GM18499 (cell line): ENCODE results near the gene TRAF7.
"Not testable (repeated sequence)": the region's sequence is repeated elsewhere in the genome, so short reads cannot be mapped to it uniquely, and the experiment has no call there.

Experiments
- ATAC-seq: cut with Tn5 transposase; IDR thresholded peaks from one replicate; pipeline ENCODE4 v1.9.1; 2021; ENCODE audit warnings: moderate number of reproducible peaks; ENCODE audit not compliant: insufficient read depth, unreplicated experiment

Gene TRAF7

DNA sequence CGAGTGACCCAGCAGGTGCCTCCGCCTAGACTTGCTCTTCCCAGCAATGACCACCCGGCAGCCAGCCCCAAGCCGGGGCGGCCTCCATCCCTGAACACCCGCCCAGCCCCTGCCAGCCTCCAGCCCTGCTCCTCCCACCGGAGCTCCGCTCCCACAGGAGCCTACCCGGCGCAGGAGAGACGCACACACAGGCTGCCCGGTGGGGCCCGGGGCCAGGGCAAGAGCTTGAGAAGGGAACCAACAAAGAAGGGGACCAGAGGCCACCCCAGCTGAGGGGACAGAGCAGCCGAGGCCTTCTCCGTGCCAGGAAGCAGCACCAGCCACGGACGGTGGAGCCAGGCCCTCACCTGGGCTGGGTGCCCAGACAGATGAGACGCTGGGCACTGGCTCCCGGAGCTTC is 33.7 kb upstream of the TRAF7 start:
- no peak for ATAC-seq

DNA sequence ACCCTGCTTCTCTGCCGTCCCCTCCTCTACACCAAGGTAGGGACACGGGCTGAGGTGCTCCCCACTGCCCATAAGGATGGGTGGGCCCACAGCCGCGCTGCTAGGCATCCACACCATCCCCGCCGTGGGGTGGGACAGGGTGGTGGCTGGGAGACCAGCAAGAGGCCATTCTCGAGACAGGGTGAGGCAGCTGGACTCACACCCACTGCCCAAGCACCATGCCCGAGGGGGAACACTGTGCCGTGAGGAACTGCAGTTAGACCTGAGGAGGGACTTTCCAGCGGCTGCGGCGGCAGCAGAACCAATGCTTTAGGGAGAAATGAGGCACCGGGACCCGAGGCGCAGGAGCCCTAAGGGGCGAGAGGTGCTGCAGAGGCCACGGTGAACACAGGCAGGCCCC is 33.2 kb upstream of the TRAF7 start:
- ATAC-seq, result no peak

DNA sequence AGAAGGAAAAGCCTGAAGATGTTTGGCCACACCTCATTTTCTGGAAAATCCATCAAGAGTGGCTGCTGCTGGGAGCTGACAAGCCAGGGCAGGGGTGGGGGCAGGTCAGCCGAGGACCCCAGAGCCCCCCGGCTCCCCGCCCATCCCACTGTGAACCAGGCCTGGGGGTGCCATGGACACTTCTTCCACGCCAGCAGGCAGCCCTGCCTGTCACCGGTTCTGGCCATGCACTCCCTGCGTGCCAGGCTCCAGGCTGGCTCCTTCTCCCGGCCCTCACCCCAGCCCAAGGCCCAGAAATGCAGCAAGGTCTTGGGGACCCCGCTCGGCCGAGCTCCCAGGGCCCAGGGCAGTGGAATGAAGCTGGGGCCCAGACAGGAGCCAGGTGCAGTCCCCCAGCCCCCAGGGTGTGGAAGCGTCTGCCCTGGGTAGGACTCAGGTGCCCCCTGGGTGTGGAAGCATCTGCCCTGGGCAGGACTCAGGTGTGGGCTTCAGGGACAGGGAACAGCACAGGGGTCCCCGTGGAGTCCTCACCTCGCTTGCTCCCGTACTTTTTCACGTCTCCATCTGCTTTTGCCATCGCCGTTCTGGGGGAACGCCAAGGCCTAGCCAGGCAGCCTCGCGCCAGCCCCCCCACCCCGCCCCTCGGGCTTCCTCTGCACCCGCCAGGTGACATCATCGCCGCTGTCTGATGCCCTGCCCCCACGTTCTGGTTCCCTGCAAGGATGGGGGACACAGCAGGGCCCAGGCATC is 32.5 kb upstream of the TRAF7 start:
- not testable (repeated sequence) for ATAC-seq

DNA sequence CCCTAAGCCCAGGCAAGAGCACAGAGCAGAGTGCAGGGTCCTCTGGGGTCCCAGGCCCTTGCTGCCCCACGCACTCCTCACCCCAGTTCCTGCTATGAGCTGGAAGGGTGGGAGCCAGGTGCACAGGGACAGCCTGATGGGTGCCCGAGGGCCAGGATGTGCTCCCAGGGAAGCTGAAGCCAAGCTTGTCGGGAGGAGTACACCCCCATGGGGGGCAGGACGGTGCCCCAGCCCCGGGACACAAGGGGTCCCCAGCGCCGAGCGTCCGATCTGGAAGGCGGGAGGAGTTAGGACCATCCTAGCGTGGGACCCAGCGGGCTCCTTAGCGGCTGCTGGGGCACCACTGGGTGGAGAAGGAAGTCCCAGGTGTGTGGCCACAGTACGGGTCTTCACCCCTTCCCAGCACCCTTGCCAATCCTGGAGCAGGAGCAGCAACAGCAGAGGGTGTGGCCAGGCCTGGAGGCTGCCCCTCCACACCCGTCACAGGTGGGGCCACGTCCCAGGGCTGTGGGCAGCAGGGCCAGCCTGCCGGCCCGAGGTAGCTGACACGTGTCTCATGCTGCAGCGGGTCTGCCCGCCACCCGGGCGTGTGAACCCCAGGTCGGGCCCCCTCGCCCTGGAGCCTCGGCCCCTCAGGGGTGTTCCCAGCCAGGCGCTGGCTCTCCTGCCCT is 31.7 kb upstream of the TRAF7 start:
- not testable (repeated sequence) for ATAC-seq

DNA sequence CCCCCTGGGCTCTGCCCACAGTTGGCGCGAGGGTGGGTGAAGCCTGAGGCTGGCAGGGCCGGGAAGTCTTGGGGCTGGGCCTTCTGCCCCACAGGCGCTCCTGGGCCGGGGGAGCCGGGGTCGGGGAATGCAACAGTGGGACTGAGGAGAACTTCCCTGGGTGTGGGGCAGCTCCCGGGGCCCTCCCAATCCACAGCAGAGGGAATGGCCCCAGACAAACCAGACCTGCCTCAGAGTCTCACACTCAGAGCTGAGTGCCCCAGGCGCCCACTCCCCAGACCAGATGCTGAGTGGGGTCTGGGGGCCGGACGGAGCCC is 31.2 kb upstream of the TRAF7 start:
- not testable (repeated sequence) for ATAC-seq

DNA sequence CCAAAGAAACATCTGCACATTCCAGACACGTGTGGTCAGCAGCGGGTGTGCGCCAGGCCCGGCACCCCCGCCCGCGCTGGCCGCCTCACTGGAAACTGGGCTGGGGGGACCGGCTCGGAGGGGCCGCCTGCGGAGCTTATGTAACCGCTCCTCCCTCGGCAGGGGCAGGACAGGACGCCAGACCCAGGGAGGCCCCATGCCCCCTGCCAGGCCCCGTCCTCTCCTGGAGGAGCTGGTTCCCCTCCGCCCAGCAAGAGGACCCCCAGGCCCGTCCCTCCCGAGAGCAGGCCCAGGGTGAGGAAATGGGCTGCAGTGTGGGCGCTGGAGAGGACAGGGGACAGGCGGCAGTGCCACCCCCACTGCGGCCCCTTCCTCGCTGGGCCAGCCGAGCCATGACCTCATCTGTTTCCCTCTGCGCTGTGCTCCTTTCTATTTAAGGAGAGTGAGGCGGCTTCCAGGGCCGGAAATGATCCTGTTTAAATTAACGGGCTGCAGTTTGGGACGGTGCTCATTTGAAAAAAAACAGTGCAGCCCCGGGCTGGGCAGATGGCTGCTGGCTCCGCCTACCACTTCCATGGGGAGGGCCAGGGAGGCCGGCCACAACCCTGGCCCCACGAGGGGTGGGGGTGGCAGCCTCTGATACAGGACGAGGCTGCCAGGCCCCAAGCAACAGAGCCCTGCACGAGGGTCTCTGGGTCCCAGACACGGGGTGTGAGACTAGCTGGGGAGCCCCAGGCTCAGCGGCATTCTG is 30.7 kb upstream of the TRAF7 start:
- ATAC-seq, result not testable (repeated sequence)

DNA sequence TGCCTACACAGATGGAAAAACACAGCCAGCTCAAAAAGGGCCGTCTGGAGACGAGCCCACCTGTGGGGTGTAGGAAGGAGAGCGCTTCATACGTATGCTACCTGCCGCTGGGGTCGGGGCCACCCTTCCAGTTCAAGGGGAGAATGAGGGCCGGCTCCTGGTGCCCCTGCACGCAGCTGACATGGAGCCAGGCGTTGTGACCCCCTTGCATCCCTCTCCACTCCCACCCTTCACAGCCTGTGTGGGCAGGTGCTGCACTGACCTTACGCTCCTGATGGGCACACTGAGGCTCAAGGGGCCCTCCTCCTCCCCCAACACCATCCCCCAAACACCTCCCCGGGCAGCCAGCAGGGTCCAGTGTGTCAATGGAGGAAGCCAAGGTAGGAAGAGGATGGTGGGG is 30.0 kb upstream of the TRAF7 start:
- not testable (repeated sequence) for ATAC-seq

DNA sequence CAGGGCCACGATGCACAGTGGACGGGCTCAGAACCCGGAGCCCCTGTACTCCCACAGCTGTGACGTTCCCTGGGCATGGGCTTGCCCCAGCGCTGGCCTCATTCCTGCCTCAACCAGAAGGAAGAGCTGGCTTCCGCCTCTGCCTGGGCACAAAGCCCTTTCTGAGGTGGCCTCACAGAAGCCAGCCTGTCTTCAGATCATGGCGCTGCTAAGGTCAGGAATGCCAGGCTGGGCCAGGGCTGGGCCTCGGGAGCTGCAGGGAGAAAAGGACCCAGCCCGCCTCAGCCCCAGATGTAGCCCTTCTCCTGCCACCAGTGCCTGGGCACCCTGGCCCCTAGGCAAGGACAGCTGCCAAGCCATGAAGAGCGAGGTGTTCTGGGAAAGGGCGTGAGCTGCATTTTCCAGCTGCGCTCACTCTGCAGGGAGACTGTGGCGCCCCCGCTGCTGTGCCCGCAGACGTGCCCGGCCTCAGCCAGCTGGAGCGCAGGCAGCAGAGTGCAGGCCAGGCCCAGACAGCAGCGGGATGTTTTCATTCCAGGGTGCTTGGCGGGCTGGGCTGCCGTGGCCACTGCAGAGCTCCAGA is 29.3 kb upstream of the TRAF7 start:
- not testable (repeated sequence) for ATAC-seq

DNA sequence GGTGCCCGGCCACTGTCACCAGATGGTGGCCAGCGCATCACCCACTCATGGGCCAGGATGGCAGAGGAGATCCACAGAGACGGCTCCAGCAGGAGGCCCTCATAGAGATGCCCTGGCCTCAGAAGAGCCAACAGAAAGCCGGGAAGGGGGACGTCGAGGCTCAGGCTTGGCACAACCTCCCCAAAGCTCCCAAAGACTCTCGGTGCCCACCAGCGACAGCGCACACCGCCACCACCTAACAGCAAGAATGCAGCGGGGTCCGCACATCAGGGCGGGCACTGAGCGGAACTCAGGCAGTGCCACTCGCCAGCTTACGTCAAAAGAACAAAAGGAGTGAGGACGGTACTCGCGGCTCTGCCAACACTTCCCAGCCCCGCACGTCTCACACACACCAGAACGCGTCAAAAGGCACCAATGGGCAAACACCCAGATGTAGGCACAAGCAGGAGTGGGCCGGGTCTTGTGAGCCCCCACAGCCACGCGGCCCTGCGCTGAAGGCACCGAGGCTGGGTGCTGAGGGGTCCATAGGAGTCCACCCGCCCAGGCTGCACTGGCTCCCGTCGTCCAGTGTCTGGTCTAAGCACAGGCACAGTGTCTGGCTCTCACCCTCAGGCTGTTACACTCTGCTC is 28.5 kb upstream of the TRAF7 start:
- ATAC-seq, result not testable (repeated sequence)

DNA sequence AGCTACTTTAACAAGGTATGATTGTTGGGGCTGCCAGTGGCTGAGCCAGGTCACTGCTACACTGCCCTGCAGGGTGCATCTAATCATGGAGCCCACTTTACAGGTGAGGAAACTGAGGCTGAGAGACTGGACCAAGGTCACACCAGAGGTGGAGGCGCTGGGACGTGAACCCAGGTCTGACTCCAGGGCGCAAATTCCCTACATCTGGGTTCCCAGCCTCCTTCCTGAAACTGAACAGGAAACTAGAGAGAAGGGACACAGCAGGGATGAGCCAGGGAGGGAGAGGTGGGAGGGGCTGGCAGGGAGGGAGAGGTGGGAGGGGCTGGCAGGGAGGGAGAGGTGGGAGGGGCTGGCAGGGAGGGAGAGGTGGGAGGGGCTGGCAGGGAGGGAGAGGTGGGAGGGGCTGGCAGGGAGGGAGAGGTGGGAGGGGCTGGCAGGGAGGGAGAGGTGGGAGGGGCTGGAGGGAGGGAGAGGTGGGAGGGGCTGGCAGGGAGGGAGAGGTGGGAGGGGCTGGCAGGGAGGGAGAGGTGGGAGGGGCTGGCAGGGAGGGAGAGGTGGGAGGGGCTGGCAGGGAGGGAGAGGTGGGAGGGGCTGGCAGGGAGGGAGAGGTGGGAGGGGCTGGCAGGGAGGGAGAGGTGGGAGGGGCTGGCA is 27.8 kb upstream of the TRAF7 start:
- ATAC-seq, result not testable (repeated sequence)

DNA sequence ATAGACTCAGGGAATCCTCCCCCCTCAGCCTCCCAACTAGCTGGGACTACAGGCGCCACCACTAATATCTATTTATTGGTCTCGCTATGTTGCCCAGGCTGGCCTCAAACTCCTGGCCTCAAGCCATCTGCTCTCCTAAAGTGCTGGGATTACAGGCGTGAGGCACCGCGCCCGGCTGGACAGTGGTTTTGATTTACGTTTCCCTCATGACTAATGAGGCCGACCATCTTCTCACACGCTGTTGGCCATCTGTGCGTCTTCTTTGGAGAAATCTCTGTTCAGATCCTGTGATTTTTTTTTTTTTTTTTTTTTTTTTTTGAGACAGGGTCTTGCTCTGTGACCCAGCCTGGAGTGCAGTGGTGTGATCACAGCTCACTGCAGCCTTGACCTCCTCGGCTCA is 26.3 kb upstream of the TRAF7 start:
- not testable (repeated sequence) for ATAC-seq

DNA sequence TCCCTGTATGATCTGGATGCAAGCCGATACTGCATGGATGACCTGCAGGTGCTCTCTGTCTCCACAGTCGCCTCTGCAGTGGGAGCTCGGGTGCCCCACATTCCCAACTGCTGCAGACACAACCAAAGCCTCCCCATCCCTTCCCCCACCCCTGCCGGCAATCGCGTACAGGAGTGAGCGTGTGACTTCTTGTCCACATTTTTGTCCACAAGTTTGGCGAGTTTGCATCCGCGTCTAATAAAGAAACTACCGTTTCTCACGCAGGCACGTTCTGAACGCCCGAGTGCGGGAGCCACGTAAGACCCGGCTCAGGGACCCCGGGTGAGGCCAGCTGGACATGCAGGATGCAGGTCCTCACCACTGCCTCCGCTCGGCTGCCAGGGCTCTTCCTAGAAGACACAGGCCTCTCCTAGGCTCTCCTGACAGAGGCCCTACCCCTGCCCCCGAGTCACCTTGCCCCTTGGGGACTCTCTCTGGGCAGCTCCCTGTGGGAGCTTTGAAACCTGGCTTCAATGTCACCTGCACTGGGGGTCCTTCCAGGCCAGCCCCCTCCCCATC is 25.6 kb upstream of the TRAF7 start:
- not testable (repeated sequence) for ATAC-seq

DNA sequence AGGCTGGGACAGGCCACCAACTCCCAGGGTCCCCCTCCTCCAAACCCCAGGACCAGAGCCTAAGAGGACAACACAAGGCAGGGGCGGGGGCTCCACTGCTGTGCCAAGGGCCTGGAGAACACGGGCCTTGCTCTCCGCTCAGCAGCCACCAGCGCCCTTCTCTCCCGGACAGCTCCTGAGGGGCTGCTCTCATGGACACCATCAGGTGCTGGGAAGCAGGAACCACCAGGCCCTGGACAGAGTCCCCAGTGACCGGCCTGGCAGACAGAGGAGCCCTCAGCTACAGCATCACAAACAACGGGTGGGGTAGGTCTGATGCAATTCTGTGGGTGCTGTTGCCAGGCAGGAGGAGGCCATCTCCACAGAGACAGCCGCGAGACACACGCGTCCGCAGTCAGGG is 21.8 kb upstream of the TRAF7 start:
- ATAC-seq, result not testable (repeated sequence)

DNA sequence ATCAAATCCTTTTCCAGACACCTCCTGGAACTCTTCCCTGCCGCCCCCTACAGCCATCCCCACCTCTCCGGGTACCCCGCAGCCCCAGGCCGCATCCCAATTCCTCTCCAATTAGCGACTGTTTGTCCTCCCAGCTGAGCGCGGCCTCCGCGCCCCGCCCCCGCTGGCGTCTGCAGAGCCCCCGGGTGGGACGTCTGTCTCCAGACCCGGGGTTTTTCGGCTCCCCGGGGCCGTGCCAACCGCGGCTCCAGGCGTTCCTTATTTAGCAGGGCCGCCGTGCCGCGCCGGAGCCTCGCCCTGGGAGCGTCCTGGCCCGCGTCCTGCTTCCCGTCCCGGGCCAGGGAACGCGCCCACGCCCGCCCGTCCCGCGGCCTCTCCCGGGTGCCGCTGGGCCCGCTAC is 20.5 kb upstream of the TRAF7 start:
- ATAC-seq, result not testable (repeated sequence)

DNA sequence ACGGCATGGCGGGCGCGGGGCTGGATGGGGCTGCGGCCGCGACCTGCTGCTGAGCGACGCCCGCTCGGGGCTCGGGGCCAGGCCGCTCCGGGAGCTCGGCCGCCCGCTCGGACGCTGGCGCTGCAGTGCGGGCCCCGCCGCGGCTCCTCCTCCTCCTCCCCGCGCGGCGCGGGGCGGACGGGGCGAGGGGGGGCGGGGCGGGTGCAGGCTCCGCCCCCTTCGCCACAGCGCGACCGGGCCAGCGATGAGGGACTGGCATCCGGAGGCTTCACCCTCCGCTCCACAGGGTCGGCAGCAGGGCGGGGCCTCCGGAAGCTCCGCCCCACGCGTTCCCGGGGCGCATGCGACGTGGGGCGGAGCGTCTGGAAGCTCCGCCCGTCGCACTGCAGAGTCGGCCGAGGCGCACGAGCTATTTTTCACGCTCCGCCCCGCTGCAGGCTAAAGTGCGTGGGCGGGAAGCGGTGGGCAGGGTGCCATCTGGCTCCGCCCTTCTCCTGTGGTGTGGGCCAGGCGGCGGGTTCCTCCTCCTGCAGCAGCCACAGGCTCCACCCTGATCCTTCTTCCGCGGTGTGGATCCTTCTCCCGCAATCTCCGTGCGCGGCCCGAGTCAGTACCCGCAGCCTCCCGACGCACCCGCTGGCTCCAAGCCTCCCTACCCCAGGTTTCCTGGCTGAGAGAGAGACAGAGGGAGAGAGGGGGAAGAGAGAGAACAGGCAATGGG is 19.7 kb upstream of the TRAF7 start, which contains the start of gene PKD1:
Gene PKD1 (minus strand): TSS at position 129 of the 721 bp plus-strand sequence. CDS start 209 bp downstream, outside the sequence.
- not testable (repeated sequence) for ATAC-seq

DNA sequence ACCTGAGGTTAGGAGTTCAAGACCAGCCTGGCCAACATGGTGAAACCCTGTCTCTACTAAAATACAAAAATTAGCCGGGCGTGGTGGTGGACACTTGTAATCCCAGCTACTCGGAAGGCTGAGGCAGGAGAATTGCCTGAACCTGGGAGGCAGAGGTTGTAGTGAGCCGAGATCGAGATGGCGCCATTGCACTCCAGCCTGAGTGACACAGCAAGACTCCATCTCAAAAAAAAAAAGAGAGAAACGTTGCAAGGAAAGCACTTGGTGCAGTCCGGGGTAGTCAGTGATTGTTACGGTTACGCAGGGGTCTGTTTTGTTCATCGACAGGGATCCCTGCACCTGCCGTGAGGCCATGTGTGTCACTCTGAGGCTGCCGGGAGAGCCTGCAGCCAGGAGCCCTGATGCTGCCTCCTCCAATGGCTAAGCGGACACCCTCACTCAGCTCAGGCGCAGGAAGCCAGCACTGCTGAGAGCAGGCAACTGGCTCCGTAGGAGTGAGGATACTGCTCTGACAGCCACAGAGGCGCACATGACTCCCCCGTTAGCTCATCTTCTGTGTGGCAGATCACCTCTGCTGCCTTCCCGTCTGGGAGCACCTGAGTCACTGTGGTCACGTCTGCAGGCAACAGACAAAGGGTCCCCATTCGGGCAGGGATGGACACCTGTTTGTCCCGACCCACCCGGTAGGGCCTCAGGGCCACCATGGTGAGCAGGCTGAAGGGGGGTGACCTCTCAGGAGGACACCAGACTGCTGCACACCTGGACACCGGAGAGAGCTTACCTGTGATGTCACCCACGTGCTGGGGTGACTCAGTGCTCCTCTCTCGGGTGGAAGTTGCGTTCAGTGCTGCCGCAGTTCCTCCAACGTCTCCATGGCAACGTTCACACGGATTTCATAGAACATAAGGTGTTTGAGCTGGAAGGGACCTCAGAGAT is 12.4 kb upstream of the TRAF7 start:
- no peak for ATAC-seq

DNA sequence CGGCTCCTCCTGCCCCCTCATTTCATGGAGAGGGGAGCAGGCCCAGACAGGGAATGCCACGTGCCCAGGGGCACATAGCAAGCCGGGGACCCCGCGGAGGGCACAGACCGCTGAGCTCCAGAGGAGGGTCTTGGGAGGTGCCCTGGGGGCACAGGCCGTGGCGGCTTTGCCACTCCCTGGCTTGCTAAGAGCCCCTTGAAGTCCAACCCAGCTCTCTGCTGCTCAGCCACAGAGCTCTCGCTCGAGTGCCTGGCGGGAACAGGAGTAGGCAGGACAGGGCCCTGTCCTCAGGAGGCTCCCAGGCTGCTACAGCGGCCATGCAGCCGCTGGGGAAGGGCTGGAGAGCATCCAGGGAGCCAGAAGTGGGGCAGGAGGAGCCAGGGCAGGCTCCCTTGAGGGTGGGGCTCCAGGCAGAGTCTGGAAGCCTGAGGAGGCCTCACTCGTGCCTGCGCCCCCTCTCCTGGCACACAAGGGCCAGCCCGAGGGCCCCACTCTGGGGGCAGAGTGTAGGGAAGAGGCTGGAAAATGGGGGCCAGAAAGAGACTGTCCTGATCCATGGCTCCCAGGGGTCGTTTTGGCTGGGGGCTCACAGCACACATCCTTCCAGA is 11.6 kb upstream of the TRAF7 start:
- no peak for ATAC-seq
